ENCODE data around the gene SCUBE1.

Gene SCUBE1

GRCh38 chr22:43275545-43276317 lies 67.4 kb downstream of the SCUBE1 start:
- no peak for DNase-seq

DNA sequence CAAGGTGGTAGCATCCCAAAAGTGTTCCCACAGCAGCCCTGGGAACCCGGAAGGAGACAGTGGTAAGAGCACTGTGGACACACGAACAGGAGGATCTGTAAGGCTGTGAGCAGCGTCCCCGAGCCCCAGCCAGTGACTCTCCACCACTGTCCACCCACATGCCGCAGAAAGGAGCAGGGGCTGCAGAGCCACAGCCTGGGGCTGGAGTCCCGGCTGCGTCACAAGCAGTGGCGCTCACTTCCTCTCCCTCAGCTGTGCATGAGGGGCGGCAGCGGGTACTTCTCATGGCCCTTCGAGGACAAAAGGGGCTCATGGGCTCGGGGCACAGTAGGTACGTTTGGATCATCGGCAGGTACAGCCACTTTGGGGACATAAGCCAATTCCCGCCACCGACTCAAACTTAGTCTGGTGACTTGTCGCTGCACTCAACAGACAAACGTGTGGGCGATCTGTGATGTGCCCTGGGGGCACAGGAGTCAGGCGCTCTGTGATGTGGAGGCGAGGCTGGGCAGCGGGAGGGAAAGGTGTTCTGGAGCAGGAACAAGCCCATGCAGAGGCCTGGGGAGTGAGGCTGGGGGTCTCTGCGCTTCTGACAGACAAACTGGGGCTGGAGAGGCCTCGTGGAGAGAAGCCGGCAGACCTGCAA lies 68.5 kb downstream of the SCUBE1 start:
- DNase-seq: no peak

- DNase-seq: peak; percentile 50
Observed at GRCh38 chr22:43273902-43274484, 69.2 kb downstream of the SCUBE1 start.

DNA sequence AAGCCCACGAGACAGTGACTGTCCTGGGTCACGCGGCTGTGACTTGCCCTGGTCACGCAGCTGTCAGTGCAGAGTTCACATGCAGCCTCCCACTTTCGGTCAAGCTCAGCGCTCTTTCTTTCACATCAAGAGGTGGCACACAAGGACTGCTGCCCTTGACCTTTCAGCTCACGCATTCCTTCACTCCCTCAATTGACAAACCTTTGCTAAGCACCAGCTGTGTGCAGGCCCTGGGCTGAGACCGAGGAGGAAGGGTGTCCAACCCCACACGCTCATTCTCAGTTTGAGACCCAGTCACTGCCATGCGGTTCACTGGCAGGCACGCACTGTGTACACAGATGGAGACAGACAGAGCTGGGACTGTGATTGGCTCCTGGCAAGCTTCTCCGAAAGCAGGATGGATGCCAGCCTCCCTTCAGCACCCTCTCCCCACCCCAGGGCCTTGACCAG lies 70.3 kb downstream of the SCUBE1 start:
- DNase-seq: no peak

- no peak for DNase-seq
Observed at GRCh38 chr22:43272301-43272700, 70.9 kb downstream of the SCUBE1 start.

DNA sequence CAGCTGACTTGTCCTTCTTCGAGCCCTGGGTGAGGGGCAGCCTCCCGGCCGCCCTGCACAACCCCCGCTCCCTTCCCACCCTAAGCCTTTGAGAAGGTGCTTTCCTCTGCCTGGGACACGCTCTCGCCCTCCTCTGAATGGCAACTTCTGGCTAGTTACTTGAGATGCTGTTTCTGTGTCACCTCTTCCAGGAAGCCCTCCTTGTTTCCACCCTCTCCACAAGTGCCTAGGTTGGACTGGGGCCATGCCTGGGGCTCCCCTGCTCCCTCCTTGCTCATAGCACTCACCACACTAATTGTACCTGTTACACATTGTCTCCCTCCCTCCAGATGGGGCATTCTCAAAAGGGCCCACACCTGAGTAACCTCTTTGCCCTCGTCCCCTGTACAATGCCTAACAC lies 72.2 kb downstream of the SCUBE1 start:
- DNase-seq: no peak

DNA sequence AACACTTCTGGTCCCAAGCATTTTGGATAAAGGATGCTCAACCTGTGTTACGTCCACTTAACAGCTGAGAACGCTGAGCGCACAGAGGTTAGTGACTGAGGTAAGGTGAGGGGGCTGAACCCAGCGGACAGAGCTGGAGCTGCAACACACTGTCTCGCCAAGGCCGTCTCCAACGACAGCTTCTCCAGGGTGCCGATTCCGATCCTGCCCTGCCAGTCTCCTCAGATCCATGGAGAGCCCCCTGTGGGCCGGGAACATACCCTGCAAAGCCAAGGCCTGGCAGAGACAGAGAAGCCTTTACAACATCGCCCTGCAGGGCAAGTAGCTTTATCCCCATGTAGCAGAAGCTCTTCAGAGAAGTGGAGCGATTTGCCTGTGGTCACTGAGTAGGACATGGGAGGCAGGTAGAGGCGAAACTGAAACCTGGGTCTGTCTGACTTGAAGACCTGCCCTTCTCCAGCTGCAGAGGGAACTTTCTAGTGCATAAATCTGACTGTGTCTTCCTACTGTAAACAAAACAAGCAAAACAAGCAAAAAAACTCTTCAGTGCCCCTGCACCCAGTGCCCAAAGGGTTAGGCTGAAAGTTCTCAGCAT lies 72.8 kb downstream of the SCUBE1 start:
- DNase-seq: no peak

GRCh38 chr22:43269646-43270045 lies 73.5 kb downstream of the SCUBE1 start:
- DNase-seq: no peak

DNA sequence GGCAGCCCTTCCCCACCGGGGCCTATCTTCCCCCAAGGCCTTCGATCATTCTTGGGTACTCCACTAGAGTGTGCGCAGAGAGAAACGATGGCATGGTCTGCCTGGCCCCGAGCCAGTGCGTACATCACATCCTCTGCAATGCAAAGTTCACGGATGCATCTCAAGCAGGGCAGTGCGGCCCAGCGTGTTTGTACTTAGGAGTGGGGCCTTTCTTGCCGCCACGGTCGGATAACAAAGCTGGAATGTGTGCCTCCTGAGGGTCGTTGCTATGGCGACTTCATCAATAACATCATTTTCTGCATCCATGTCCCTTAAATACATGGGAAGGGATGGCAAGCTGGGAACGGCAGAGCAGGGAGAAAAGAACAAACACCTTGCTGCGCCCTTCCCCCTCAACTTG lies 73.9 kb downstream of the SCUBE1 start:
- DNase-seq: no peak

GRCh38 chr22:43267981-43268660 lies 75.1 kb downstream of the SCUBE1 start:
- no peak for DNase-seq

GRCh38 chr22:43267332-43267980 lies 75.7 kb downstream of the SCUBE1 start:
- DNase-seq: no peak

GRCh38 chr22:43266076-43266475 lies 77.1 kb downstream of the SCUBE1 start:
- DNase-seq: no peak

DNA sequence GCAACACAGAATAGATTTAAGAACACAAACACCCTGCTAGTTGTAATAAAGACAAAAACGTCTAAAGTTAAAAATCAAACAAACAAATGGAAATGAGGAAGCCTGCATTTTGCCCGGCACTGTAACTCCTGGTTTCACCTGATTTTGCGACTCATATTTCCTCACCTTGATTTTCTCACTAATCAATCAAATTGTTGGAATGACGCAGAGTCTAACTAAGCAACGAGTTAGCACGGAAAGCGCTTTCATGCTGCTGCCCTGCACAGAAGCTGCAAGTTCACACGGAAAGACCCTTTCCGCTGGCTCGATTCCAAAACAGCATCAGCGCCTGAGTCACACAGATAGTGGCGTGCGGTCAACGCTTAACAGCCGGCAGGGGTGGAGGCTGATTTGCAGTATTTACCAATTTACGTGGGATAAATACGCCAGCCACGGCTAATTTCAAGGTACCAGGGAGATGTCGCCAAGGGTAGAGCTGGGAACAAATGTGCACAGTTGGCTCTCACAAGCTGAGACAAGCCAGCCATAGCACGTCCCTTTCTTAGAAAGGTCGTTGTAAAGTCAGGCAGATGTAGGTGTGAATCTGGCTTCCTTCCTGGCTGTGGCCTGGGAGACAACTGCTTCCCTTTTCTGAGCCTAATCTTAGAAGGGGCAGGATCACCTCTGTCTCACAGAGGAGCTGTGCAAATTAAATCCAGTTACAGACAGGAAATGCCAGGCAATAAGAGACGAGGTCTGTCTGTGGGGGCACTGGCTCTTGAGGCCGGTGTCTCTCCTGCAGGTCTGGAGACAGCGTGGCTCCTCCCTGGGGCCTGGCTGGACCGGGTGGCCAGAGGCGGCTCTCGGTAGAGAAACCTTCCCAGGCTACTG lies 79.3 kb downstream of the SCUBE1 start:
- DNase-seq: peak; percentile 52

DNA sequence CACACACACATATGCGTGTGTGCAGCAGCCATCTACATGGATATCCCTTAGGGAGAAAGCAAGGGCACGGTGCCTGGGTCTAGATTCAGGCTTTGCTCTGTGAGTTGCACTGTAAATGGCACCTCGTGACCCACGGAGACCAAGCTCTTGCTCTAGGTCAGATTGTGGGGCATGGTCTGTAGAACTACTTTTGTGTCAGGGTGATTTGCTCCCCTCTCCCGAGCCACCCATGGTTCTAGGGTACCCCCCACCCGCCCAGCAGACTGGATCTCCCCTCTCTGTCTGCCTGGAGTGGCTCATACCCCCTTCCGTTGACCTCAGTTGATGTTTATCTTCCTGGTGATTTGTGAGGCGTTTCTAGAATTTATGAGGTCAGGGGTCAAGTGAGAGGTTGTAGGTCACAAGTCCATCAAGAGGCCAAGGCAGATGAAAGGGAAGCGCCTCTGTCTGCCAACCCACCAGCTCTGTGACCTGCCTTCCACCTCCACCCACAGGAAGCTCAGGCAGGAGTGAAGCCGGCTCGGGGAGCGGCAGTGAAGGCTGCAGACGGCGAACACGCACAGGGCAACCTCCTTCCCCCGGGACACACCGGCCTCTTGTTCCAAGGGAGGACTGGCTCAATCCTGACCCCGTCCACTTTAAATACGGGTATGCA lies 80.1 kb downstream of the SCUBE1 start:
- DNase-seq: no peak

DNA sequence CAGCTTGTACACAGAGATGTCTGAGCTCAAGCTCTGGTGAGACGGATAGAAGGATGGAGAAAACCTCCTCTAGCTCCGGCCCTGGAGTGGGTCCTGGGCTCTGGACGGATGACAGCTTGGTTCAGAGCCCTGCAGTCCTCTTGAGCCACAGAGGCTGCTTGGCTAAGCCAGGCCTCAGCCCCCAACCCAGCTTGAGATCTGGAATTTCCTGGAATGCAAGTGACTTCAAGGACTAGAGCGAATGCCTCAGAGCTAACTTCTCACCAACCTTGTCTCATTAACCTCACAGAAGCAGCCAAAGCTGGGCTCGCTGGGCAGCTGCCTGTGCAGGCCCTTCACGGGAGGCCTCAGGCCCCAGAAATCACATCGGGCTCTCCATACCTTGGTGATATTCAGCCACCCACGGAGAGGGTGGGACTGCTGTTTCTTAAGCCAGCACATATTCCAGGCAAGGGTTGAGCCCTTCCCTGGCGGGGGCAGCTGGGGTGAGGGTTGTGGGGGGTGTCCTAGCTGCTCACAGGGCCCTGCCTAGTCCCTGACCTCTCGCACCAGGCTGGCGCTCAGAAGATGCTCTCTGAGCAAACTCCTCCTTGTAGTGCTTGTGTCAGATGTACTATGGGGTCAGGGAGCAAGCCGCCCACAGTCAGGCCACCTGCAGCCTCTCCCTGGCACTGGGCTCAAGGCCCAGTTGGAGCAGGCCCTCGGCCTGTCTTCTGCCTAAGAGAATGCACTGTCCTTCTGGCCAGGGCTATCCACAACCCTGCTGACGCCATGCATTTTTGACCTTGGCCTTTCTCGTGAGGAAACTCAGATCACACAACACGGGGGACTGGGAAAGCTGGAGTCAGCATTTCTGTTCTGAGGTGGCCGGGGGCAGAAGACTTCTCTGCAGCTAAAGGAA lies 82.6 kb downstream of the SCUBE1 start:
- DNase-seq: no peak

GRCh38 chr22:43257961-43258360 lies 85.2 kb downstream of the SCUBE1 start:
- no peak for DNase-seq

DNA sequence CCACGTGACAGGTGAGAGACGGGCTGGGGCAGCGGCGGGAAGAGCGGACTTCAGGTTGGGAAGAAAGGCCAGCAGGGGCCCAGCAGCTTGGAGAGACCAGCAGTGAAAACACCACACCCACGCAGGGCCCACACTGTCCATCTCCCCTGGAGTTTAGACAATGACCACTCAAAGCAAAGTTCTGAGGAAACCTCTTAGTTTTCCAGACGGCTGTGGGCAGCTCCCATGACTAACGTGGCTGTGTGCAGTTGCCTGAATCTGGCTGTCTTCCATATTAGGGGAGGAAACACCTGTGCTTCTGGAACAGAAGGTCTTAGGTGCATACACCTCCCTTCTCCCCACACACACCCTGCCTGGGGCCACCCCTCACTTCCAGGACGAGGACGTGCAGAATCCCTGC lies 85.6 kb downstream of the SCUBE1 start:
- no peak for DNase-seq

GRCh38 chr22:43256976-43257545 lies 86.1 kb downstream of the SCUBE1 start:
- DNase-seq: no peak

DNA sequence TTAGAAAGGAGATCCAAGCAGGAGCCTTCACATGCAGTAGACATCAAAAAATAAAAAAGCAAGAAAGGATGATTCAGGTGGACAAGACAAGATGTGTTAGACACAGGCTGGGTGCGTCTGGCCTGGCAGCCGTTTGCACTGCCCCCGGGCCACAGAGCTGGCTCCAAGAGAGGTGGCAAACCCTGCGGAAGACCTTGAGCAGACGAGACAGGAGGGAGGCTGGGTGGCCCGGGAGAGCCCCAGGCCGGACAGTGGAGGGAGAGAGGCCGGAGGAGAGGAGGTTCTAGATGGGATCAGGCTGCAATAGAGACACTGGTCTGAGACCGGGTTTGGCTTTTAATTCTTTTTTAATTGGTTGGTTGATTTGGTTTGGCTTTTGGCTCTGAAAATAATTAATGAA lies 86.6 kb downstream of the SCUBE1 start:
- no peak for DNase-seq

DNA sequence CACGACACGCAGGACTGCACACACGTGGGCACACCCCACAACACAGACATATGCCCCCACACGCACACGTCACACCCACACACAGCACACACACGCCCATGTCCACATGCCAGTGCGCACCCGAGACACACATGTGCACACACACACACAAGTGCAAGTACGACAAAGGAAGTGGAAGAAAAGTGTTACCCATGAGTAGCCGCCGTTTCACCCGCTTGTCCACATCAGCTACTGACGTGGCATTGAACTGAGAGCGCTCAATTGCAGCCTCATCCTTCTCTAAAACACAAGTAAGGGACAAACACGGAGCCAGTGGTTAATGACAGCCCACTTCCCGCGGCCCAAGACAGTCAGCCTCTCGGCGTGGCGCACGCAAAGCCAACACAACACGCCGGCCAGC lies 87.9 kb downstream of the SCUBE1 start:
- no peak for DNase-seq
